HEK293 (cell line): ENCODE results near the gene POLR3A.

Experiments used
- CTCF ChIP-seq: fragments of 450-650 bp; formaldehyde crosslinking; IDR thresholded peaks from 2 replicates; pipeline ENCODE4 v1.5.1; 2016; ENCODE audit warnings: missing biosample characterization, missing genetic modification characterization
- KLF10 ChIP-seq: fragments of 450-650 bp; IDR thresholded peaks from 2 replicates; pipeline ENCODE4 v1.5.1; 2018; ENCODE audit warnings: missing biosample characterization, mild to moderate bottlenecking, missing genetic modification characterization
- REST ChIP-seq: fragments of 450-650 bp; formaldehyde crosslinking; IDR thresholded peaks from 2 replicates; pipeline ENCODE4 v1.5.1; 2016; ENCODE audit warnings: missing biosample characterization, missing genetic modification characterization
- SETDB1 ChIP-seq: IDR thresholded peaks from one replicate; pipeline ENCODE4 v1.6.1; 2017; ENCODE audit warnings: mild to moderate bottlenecking, low read length, moderate library complexity, mixed read lengths; ENCODE audit not compliant: insufficient read length
- TRIM28 ChIP-seq: IDR thresholded peaks from 2 replicates; pipeline ENCODE4 v1.6.1; 2011; ENCODE audit warnings: low read length, control low read depth, borderline replicate concordance
- ZBTB49 ChIP-seq: fragments of 450-650 bp; formaldehyde crosslinking; IDR thresholded peaks from 2 replicates; pipeline ENCODE4 v1.5.1; 2016; ENCODE audit warnings: missing biosample characterization, missing genetic modification characterization, low read depth
- ZNF184 ChIP-seq: fragments of 450-650 bp; IDR thresholded peaks from 2 replicates; pipeline ENCODE4 v1.5.1; 2018; ENCODE audit warnings: missing biosample characterization, mild to moderate bottlenecking, missing genetic modification characterization
- ZNF274 ChIP-seq, 2 experiments: fragments of 200-500 bp in 1 of 2; fragments of 450-650 bp in 1 of 2; sonication (Bioruptor generic) in 1 of 2; formaldehyde crosslinking in 1 of 2; IDR thresholded peaks; 2 replicates each; pipeline versions ENCODE4 v1.5.1 to v1.6.1; 2014 to 2016; ENCODE audit warnings: borderline replicate concordance in 1 of 2, inconsistent platforms in 1 of 2, low read length in 1 of 2, missing biosample characterization in 1 of 2, missing genetic modification characterization in 1 of 2
- ZNF558 ChIP-seq: fragments of 450-650 bp; formaldehyde crosslinking; IDR thresholded peaks from 2 replicates; pipeline ENCODE4 v1.5.1; 2016; ENCODE audit warnings: missing biosample characterization, missing genetic modification characterization
- ZNF623 ChIP-seq: fragments of 450-650 bp; formaldehyde crosslinking; IDR thresholded peaks from 2 replicates; pipeline ENCODE4 v1.5.1; 2016; ENCODE audit warnings: missing biosample characterization, missing genetic modification characterization
- ZNF777 ChIP-seq: fragments of 450-650 bp; formaldehyde crosslinking; IDR thresholded peaks from 2 replicates; pipeline ENCODE4 v1.5.1; 2017; ENCODE audit warnings: missing biosample characterization, missing genetic modification characterization, borderline replicate concordance
- TF ChIP-seq, protein P1 (sequence below): fragments of 450-650 bp; formaldehyde crosslinking; IDR thresholded peaks from 2 replicates; pipeline ENCODE4 v1.5.1; 2017; ENCODE audit warnings: missing biosample characterization, missing genetic modification characterization

- TF ChIP-seq SETDB1 (no peak), ZNF623 (tag by site-specific recombination) (no peak), ZNF777 (tag by site-specific recombination) (no peak), CTCF (tag by site-specific recombination) (no peak), ZNF558 (tag by site-specific recombination) (no peak), REST (tag by site-specific recombination) (no peak), ZNF274 (IDR thresholded peaks at IDR 0.05; ENCODE audit: low read length) (no peak), ZNF274 (tag by site-specific recombination; IDR thresholded peaks at IDR 0.05; ENCODE audit: borderline replicate concordance) (no peak), ZNF184 (tag by site-specific recombination) (no peak), TRIM28 (no peak), ZBTB49 (tag by site-specific recombination) (no peak), KLF10 (tag by site-specific recombination) (no peak)
- TF ChIP-seq, protein P1, sequence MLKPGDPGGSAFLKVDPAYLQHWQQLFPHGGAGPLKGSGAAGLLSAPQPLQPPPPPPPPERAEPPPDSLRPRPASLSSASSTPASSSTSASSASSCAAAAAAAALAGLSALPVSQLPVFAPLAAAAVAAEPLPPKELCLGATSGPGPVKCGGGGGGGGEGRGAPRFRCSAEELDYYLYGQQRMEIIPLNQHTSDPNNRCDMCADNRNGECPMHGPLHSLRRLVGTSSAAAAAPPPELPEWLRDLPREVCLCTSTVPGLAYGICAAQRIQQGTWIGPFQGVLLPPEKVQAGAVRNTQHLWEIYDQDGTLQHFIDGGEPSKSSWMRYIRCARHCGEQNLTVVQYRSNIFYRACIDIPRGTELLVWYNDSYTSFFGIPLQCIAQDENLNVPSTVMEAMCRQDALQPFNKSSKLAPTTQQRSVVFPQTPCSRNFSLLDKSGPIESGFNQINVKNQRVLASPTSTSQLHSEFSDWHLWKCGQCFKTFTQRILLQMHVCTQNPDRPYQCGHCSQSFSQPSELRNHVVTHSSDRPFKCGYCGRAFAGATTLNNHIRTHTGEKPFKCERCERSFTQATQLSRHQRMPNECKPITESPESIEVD (tag by site-specific recombination): no peak
These were observed 35.7 kb downstream of the POLR3A start for GRCh38 chr10:77993620-77994019.
